RWPE1 (cell line): ENCODE measurements around the gene ABITRAM.
"Not testable (repeated sequence)": the region's sequence is repeated elsewhere in the genome, so short reads cannot be mapped to it uniquely, and the experiment has no call there.

Experiments used
- CTCF ChIA-PET: fragments of 350-600 bp; sonication (Branson Sonifier 250); formaldehyde crosslinking; extraction: SDS; loops from one replicate; lab custom pipeline; 2021; lab: Yijun Ruan, JAX
- POLR2A ChIA-PET: fragments of 400-600 bp; formaldehyde crosslinking; extraction: SDS; loops from one replicate; lab custom pipeline; 2020; ENCODE audit warnings: antibody characterized with exemption; ENCODE audit not compliant: low non-redundant PET; lab: Yijun Ruan, JAX
- DNase-seq: peaks from one replicate; pipeline ENCODE4 v3.0.0; 2012; ENCODE audit warnings: low spot score
- H3K27ac ChIP-seq: fragments of 450-650 bp; 2 replicates; pipeline ENCODE4 v1.5.1; 2017
- TF ChIP-seq, protein P1 (sequence below): fragments of 450-650 bp; conservative IDR thresholded peaks from 2 replicates; pipeline ENCODE4 v1.5.1; 2017; ENCODE audit warnings: low read depth, mild to moderate bottlenecking

Gene ABITRAM

GRCh38 chr9:108910914-108911313, 23.3 kb upstream of the ABITRAM start:
- ChIA-PET CTCF (no interaction called here), POLR2A (no interaction called here)
- TF ChIP-seq, protein P1, sequence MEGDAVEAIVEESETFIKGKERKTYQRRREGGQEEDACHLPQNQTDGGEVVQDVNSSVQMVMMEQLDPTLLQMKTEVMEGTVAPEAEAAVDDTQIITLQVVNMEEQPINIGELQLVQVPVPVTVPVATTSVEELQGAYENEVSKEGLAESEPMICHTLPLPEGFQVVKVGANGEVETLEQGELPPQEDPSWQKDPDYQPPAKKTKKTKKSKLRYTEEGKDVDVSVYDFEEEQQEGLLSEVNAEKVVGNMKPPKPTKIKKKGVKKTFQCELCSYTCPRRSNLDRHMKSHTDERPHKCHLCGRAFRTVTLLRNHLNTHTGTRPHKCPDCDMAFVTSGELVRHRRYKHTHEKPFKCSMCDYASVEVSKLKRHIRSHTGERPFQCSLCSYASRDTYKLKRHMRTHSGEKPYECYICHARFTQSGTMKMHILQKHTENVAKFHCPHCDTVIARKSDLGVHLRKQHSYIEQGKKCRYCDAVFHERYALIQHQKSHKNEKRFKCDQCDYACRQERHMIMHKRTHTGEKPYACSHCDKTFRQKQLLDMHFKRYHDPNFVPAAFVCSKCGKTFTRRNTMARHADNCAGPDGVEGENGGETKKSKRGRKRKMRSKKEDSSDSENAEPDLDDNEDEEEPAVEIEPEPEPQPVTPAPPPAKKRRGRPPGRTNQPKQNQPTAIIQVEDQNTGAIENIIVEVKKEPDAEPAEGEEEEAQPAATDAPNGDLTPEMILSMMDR, result no peak
- H3K27ac ChIP-seq, result no peak overlapping the region
- DNase-seq, result no peak

- DNase-seq, result no peak
- H3K27ac ChIP-seq, result no peak overlapping the region
- TF ChIP-seq, protein P1, result no peak
- POLR2A ChIA-PET, result no interaction called here
- CTCF ChIA-PET, result interaction anchor here (0.5 to 0.6 kb wide), 3 partner anchors 10 to 1334 kb away, joined by 3 to 5 read pairs (median 3); no protein-coding TSS in a partner anchor
Measured at GRCh38 chr9:108911820-108912219, 22.4 kb upstream of the ABITRAM start.

DNA sequence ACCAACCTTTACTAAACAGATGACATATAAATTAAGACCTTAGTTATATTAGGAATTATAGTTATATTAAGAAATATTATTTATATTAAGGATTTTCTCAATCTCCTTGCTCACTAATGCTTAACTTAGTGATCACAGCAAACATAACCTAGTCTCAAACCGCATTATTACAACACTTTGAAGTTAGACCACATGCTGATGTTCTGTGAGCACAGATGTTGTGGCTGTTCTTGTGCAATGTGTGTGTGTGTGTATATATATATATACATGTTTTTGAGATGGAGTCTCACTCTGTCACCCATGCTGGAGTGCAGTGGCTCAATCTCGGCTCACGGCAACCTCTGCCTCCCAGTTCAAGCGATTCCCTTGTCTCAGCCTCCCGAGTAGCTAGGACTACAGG, 20.8 kb upstream of the ABITRAM start:
- CTCF ChIA-PET, result interaction anchor here (0.6 kb wide), 1 partner anchor 1994 kb away, joined by 5 read pairs; no protein-coding TSS in a partner anchor
- no peak overlapping the region for H3K27ac ChIP-seq
- TF ChIP-seq, protein P1, result no peak
- DNase-seq, result no peak
- POLR2A ChIA-PET, result no interaction called here

DNA sequence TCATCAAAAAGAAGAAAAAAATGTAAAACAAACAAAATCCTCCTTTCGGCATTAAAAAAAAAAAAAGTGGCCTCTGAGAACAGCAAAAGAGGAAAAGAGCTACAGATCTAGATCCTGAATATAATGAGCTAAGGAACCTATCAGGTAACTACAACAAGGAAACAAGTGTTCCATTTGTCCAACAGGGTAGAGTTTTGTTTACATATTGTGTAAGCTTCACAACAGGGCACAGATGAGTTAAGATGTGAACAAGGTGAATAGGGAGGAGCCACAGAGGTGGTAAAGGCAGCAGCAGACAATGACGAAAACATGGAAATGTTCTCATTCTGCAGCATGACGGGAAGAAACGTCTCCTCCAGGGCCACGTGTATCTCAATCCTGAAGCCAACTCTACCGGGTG, 14.7 kb upstream of the ABITRAM start:
- ChIA-PET CTCF (interaction anchor here (0.6 to 0.7 kb wide), 2 partner anchors 426 to 428 kb away, joined by 4 to 7 read pairs; no protein-coding TSS in a partner anchor), POLR2A (no interaction called here)
- no peak for DNase-seq
- TF ChIP-seq, protein P1, result no peak
- H3K27ac ChIP-seq, result no peak overlapping the region

DNA sequence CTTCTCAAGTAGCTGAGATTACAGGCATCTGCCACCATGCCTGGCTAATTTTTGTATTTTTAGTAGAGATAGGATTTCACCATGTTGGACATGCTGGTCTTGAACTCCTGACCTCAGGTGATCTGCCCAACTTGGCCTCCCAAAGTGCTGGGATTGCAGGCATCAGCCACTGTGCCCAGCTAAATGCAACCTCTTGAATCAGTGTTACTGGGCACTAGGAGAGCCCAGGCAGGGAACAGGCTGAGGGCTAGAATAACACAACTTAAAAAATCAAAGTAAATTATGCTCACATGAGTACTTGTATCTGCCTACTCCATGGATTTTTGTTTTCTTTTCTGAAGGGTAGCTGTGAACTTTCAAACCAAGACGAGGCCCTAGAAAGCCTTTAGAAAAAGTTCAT, 13.8 kb upstream of the ABITRAM start:
- CTCF ChIA-PET, POLR2A ChIA-PET, DNase-seq, H3K27ac ChIP-seq: not testable (repeated sequence)

GRCh38 chr9:108921200-108921599, 13.0 kb upstream of the ABITRAM start:
- TF ChIP-seq, protein P1, result no peak
- no peak for DNase-seq
- no peak overlapping the region for H3K27ac ChIP-seq
- ChIA-PET CTCF (interaction anchor here (0.7 kb wide), 2 partner anchors 9 to 157 kb away, joined by 3 to 5 read pairs; no protein-coding TSS in a partner anchor), POLR2A (no interaction called here)

DNA sequence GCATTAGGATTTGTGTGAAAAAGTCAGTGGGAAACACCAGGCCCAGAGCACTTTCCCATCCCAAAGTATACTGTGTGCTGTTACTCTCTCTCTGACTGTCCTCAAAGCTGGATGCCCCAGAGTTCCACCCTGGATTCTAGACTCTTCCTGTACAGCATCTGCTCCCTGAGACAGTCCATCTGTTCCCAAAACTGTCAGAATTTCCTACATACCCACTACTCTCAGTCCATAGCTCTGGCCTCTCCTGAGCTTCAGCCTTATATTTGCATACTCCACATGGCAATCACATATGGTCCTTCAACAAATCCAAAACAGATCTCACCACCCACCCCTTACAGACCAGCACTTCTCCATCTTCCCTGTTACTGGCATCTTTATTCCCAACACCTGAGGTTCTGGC, 9.7 kb upstream of the ABITRAM start:
- TF ChIP-seq, protein P1, result no peak
- CTCF ChIA-PET, result no interaction called here

More for the DNA sequence above, 9.7 kb upstream of the ABITRAM start:
- H3K27ac ChIP-seq, result no peak overlapping the region
- POLR2A ChIA-PET, result no interaction called here
- DNase-seq, result no peak
